CD4-positive, alpha-beta T cell treated with Interleukin-10 for 1 hour (primary cell): ENCODE measurements around the gene FAM83G.
A peak's percentile ranks its signal among the peaks of the same experiment; 100 is the strongest.

Experiments used
- DNase-seq: peaks from one replicate; pipeline ENCODE4 v3.0.0-alpha.2; 2020

Gene FAM83G

DNA sequence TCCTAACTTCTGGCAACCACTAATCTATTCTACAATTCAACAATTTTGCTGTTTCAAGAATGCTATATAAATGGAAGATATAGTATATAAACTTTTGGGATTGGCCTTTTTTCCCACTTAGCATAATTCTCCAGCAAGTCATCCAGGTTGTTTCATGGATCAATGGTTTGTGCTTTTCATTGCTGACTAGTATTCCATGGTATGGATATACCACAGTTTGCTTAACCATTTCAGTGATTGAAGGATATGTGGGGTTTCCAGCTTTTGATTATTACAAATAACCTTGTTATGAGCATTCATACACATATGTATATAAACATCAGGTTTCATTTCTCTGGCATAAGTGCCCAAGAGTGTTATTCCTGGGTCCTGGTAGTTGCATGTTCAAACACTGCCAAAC, 2.1 kb upstream of the FAM83G start:
- no peak for DNase-seq

DNA sequence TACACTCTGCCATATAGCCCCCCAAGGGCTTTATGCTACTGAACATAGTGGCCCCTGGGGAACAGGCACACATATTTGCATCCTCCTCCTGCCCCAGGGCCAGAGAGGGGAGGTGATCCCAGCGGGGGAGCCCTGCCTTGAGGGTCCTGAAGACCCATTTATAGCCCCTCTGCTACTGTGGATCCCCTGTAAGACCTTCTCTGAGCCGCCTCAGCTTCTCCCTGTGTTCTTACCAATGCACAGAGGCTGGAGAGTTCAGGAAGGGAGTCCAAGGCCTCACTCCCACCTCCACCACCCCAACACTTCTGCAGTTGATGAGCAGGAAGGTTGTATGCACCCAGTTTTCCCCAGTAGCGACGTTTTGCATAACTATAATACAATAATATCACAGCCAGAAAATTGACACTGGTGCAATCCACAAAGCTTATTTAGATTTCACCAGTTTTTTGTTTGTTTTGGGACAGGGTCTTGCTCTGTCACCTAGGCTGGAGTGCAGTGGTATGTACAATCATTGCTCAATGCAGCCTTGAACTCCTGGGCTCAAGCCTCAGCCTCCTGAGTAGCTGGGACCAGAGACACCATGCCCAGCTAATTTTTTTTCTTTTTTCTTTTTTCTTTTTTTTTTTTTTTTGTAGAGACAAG, 1.3 kb upstream of the FAM83G start:
- no peak for DNase-seq

- DNase-seq, result no peak
Observed at GRCh38 chr17:19005137-19005773, 691 bp upstream of the FAM83G start.

DNA sequence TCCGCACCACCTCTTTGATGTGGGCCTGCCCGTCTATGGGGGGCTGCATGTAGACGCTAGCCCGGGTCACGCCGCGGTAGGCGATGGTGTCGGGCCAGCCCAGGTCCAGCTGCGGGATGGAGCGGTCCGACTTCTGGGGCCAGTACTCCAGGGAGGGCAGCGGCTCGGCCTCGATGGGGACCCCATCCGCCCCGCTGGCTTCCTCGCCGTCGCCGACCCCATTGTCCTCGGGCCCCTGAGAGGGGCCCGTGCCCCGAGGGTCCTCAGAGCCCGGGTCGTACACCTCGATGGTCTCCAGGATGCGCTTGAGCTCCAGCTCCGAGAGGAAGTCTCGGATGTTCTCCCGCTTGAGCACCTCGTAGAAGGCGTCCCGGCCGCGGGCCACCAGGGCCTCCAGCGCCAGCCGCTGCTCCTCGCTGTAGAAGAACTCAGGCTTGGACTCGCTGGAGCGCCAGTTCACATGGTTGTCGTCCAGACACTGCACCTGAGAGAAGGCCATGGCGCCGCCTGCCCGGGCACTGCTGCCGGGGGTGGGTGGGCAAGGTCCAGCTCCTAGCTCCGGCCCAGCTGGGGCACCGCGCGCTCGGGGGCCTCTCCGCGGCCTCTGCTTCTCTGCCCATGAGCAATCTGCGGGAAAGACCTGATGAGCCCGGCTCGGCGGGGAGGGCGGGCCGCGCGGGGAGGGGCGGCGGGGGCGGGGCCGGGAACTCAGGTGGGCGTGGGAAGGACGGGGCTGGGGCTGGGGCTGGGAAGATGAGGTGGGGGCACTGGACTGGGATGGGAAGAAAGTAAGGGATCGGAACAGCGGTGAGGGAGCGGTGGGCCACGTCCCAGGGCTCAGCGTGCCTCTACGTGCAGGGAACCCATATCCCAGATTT, 782 bp downstream of the FAM83G start:
- DNase-seq, result no peak

GRCh38 chr17:19002805-19003542, 1.6 kb downstream of the FAM83G start:
- DNase-seq, result no peak

- DNase-seq, result no peak
Observed at GRCh38 chr17:19001907-19002590, 2.5 kb downstream of the FAM83G start.

DNA sequence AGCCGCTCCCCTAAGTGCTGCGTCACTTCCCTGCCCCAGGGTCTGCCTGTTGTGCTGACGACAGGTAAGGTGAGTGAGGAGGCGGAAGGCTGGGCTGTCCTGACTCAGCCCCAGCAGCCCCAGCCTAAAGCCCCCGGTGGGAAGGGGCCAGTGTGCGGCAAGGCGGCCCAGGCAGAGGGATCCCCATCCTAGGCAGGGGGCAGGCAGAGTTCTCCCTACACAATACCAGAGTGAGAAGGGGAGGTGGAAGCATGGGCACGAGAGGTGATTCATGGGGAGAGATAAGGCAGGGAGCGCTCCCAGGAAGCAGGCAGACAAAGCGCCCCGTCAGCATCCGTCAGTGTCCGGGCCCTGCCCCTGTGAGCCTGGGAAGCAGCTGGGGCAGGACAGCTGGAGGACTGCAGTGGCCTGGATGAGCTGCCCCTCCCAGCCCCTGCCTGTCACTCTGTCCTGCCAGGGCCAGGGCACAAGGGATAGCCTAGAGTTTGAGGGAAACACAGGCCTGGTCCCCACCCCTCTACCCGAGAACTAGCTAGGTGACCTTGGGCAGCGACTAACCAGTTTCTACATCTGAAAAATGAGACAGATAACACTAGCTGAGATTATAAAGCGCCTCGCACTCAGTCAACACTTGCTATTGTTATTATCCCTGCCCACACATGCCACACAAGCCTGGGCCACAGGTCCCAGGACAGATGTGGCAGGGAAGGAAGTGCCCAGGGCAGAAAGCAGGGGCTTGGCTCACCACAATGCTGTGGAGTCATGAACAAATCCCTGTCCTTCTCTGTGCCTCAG, 3.8 kb downstream of the FAM83G start:
- DNase-seq, result no peak

DNA sequence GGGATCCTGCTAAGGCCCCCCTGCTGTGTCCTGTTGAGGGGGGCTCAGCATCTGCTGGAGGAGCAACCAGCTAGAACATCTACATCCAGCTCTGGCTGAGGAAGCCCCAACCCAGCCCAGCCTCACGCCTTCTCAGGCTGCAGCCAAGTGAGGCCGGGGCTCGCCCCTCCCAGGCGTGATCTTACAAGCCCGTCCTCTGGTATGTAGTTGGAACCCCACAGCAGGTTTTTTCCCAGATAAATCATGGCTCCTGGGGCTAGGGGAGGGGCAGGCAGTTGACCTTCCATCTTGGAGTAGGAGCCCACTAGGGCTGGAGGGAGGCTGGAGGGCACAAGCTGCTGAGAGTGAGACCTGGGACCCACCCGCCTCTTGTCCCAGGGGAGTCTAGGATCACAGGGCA, 4.7 kb downstream of the FAM83G start:
- no peak for DNase-seq

GRCh38 chr17:18999394-18999793, 5.2 kb downstream of the FAM83G start:
- no peak for DNase-seq

GRCh38 chr17:18997650-18998196, 6.8 kb downstream of the FAM83G start:
- no peak for DNase-seq

- no peak for DNase-seq
Observed at GRCh38 chr17:18996458-18996857, 8.1 kb downstream of the FAM83G start.

GRCh38 chr17:18995220-18995619, 9.3 kb downstream of the FAM83G start:
- no peak for DNase-seq

- no peak for DNase-seq
Observed at GRCh38 chr17:18994631-18995030, 9.9 kb downstream of the FAM83G start.

DNA sequence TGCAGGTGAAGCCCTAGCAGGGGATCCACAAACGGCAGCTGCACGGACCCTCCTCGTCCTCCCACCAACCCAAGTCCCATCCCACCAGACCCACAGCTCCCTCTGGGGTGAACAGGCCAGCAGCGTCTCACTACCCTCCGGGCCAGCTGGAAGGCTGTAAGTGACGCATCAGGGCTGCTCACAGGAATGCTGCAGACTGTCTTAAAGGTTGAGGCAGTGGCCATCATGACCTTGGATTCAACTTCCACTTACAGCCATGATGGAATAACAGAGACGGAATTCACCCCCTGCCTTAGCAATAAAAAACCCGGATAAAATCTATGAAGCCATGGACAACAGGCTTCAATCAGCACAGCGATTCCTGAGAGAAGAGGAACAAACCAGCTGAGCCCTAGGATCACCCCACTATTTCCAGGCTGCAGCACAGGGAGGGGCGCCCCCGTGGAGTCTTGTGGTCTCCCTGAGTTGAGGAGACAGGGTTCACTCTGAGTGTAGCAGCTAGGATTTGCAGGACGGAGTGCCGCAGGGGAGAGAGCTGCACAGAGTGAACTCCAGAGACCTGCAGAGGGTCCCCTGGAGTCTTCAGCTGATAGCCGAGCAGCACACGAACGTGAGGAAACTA, 10.5 kb downstream of the FAM83G start:
- no peak for DNase-seq

DNA sequence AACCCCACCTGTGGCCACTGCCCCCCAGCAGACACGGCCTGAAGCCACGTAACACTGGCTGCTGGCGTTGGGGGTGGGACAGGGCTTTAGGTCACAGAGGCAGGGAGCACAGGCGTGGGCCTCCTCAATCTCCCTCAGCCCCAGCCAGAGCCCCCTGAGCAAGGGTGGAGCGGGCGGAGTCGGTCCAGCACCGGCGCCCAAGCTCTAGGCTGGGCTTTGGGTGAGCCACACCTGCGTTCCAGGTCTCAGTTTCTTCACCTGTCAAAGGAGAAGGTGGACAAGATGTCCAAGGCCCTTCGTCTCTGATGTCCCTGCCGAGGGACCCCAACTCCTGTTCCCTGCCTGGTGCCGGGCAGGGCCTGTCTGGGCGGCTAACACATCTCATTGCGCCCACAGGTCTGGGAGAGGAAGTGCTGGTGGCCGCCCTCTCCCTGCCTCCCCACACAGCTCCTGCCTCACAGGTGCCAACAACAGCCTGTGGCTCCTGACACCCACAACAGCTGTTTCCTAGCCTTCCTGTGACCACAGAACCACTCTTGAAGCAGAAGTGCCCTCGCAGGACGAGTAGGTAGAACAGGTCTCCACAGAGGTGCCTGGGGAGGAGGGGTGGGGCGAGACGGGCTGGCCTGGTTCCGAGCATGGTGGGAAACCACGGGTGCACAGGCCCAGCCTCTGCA, 12.0 kb downstream of the FAM83G start:
- peak; percentile 59 for DNase-seq

DNA sequence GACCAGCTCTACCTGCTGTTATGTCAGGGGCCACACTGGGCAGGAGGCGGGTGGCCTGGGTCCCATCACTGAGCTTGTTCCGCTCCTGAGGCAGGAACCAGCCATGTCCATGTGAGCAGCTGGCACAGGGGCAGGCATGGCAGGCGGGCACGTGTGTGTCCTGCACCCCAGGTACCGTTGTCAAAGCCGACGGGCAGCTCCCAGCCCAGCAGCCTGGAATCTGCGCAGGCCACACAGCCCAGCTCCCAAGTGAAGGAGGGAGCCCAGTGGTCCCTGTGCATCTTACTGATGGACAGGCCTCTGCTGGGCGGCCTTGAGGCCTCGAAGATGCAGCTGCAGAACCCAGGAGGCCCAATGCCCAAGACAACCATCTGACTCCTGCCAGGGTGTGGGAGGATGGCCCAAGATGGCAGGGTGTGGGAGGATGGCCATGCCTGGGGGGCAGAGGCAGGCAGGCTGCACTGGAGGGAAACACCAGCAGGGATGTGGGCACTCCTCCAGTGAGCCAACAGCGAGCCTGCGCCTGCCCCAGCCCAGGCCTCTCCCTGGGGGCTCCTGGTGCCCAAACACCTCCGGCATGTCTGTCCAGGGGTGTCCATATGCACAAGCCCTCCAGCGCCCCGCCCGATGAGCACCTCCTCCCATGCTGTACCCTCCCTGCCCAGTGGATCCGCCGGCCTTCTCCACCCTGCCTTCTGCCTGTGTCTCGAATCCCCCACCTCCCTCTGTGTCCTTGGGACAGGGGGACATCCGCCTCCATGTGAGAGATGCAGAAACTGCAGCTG, 12.8 kb downstream of the FAM83G start:
- no peak for DNase-seq

DNA sequence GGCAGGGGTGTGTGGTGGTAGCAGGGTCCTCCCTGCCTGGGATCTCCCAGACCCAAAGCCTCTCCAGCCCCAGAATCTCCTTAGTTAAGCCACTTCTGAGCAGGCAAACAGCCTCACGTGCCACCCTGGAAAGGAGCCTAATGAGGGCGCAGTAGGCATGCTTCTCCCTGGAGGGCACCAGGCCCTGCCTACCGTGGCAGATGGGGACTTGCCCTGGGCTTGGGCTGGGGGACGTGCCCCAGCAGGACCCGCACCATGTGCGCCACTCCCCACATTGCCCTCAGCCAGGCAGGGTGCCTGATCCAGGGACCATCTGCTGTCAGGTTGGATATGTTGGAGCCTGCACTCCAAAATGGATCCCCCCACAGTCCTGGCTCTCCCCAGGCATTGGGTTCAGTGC, 14.2 kb downstream of the FAM83G start:
- no peak for DNase-seq

- no peak for DNase-seq
Observed at GRCh38 chr17:18988546-18989173, 15.9 kb downstream of the FAM83G start.
